ENCODE results near the gene C1QTNF6.
A peak's percentile ranks its signal among the peaks of the same experiment; 100 is the strongest.

Gene C1QTNF6

DNA sequence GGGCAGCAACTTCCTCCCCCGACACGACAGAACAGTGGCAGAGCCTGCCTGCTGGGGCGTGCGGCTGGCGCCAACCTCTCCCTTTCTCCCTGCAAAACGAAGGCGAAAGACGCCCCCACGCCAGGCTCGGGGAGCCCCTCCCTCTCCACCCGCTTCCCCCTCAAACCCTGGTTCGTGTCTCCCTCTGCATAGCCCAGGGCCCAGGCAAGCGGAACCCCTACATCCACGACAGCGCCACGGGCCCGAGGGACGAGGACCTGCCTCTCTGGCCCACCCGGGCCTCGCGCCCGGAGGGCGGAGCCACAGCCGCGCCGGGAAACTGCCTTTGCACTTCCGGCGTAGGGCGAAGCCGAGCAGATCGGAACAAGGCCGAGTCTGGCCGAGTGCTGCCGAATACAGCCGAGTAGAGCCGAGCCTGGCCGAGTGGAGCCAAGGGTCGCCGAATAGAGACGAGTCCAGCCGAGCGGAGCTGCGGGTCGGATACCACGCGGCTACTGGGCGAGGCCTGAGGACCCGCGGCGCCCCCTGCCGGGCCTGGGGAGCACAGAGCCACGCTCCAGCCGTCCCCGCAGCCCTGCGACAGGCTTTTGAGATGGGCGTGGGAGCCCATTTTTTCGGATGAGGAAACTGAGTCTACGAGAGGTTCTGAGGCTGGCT, 11.2 kb upstream of the C1QTNF6 start:
- H3K4me3 ChIP-seq (ENCODE audit: low read depth, low read length), result peak overlapping the region; percentile 58
- TF ChIP-seq, protein P1, sequence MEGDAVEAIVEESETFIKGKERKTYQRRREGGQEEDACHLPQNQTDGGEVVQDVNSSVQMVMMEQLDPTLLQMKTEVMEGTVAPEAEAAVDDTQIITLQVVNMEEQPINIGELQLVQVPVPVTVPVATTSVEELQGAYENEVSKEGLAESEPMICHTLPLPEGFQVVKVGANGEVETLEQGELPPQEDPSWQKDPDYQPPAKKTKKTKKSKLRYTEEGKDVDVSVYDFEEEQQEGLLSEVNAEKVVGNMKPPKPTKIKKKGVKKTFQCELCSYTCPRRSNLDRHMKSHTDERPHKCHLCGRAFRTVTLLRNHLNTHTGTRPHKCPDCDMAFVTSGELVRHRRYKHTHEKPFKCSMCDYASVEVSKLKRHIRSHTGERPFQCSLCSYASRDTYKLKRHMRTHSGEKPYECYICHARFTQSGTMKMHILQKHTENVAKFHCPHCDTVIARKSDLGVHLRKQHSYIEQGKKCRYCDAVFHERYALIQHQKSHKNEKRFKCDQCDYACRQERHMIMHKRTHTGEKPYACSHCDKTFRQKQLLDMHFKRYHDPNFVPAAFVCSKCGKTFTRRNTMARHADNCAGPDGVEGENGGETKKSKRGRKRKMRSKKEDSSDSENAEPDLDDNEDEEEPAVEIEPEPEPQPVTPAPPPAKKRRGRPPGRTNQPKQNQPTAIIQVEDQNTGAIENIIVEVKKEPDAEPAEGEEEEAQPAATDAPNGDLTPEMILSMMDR (IDR thresholded peaks at IDR 0.05; ENCODE audit: borderline replicate concordance, insufficient read depth, low read depth, low read length), result peak; percentile 96

DNA sequence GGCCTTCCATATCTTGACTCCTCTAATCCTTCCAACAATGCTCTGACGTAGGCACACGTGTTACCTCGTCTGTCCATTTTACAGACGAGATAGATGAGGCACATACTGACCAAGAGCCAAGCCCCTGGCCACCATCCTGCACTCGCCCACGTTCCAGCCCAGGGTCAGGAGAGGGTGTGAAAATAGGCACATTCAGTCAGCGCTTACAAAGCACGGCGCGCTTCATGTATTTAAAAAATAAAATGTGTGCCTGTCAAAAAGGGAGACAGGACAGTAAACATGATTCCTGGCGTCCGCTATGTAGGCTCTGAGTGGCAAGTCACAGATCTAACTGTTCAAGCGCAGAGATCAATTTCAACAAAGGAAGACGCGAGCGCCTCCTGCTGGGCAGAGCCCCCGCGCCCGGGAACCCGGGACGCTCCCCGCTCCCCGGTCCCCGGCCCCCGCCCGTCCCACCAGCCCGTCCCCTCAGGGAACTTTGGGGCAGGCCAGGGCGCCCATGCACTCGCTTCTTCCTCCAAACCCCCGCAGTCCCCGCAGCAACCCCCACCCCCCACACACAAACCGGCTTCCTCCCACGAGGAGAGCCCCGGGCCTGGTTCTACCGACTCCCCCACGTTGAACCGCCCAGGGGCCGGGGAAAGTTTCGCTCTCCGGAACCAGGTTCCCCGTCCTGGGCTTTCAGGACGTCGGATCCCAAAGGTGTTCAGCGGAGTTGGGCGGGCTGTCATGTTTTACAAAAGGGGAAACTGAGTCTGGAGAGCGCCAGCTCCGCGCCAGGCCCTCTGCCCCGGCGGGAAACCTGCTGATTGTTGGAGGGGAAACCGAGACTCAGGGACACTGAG, 10.4 kb upstream of the C1QTNF6 start:
- TF ChIP-seq, protein P1 (IDR thresholded peaks at IDR 0.05; ENCODE audit: borderline replicate concordance, insufficient read depth, low read depth, low read length), result peak; percentile 90
- H3K4me3 ChIP-seq (ENCODE audit: low read depth, low read length), result peak overlapping the region; percentile 58

DNA sequence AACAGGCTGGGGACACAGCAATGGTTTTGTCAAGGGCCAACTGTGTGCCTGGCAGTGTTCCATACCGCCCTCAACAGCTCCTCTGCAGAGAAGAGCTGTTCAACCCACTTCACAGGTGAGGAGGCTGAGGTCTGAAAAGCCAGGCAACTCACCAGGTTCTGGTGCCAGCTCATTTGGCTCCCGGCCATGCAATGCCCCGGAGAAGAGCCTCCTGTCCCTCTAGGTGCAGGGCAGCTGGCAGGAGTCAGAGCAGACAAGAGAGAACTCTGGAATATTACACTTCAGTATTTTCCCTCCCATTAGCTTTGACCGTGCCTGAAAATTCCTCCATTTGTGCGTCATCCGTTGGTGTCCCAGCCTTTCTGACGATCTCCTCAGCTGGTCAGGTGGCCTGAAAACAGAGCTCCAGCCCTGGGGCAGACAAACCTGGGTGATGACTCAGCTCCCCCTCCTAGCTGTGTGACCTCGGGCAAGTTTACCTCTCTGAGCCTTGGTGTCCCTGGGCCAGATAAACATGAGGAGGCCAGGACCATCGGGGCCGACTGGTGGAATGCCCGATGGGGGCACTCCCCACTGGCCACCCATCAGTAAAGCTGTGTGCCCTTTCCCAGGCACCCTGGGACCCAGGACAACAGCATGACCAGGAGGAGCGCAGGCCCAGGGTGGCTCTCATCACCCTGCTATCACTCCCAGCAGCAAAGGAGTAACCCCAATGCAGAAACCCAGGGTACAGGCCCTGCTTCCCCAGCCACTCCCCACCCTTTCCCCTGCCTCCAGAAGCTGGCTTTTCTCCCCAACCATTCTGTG, 9.6 kb upstream of the C1QTNF6 start:
- H3K4me3 ChIP-seq (ENCODE audit: low read depth, low read length), result peak overlapping the region; percentile 0
- TF ChIP-seq, protein P1 (IDR thresholded peaks at IDR 0.05; ENCODE audit: borderline replicate concordance, insufficient read depth, low read depth, low read length), result no peak

DNA sequence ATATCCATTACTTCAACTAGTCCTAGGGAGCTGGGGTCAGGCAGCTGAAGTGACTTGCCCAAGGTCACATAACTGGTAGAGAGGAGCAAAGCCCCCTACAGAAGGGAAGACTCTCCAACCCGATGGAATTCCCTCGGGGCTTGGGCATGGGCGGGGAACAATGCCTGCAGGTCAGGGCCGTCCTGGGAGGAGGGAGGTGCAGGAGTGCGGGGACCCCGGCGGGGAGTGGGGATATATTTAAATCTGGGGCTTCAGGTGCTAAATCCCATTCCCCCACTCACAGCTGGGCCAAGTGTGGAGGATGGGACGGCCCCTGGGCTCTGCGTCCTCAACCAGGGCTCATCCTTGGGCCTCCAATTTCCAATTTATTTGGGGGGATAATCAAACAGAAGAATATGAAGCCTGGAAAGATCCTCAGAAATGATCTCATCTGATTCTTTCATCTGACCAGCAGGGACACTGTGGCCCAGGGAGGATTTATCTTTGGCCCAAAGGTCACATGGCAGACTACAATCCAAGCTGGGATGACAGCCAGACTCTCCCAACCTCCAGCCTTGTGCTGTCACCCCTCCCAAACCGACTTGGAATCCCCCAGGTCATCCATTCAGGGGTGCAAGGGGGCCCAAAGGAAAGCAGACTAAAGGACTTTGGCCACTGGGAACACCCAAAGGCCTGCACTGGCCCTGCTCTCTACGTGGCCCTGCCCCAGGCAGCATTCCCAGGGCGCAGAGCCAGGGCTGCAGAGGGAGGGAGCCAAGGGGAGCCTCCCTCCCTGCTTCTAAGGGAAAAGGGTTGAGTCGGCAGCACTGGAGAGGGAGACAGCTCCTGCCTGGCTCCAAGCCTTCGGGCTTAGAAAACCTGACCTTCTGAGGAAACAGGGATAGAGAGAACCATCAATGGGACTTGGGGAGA, 8.7 kb upstream of the C1QTNF6 start:
- H3K4me3 ChIP-seq (ENCODE audit: low read depth, low read length), result no peak overlapping the region
- TF ChIP-seq, protein P1 (IDR thresholded peaks at IDR 0.05; ENCODE audit: borderline replicate concordance, insufficient read depth, low read depth, low read length), result no peak

DNA sequence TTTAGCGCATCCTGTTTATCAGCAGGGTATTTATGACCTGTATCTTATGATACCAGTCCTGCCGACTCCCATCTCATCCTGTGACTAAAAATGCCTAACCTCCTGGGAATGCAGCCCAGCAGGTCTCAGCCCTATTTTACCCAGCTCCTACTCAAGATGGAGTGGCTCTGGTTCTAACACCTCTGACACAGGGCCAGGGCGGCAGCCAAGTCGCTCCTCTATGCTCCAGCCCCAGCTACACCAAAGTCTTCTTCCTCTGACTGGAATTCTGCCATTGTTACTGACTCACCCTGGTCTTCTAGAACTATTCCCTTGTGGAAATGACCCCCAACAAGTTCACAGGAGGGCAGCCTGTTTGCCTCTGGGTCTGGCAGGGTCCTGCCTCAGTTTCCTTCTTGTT, 7.9 kb upstream of the C1QTNF6 start:
- H3K4me3 ChIP-seq (ENCODE audit: low read depth, low read length), result no peak overlapping the region
- TF ChIP-seq, protein P1 (IDR thresholded peaks at IDR 0.05; ENCODE audit: borderline replicate concordance, insufficient read depth, low read depth, low read length), result no peak

DNA sequence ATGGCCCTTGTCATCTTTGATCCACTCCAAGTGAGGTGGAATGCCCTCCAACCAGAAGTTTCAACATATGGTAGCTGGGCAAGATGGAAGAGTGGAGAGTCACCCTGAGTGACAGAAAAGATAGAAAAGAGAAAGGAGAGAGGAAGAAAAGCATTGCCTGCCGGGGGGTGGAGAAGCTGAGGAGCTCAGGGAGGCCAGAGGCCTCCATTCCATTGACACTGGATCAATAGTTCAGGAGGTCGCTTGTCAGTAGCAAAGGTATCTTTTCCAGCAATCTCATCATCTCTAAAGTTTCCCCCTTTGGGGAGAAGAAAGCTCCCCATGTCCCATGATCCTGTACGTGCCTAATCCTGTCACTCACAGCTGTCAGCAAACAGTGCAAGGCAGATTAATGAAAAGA, 6.7 kb upstream of the C1QTNF6 start:
- TF ChIP-seq, protein P1 (IDR thresholded peaks at IDR 0.05; ENCODE audit: borderline replicate concordance, insufficient read depth, low read depth, low read length), result no peak
- H3K4me3 ChIP-seq (ENCODE audit: low read depth, low read length), result no peak overlapping the region
